CD8-positive, alpha-beta memory T cell (primary cell): ENCODE data around the gene TFDP1. TPM values are rescaled to one million over a fixed set of nuclear protein-coding genes. Genes with fewer than 3 reads are reported as not detected.
"Not testable (repeated sequence)": the region's sequence is repeated elsewhere in the genome, so short reads cannot be mapped to it uniquely, and the experiment has no call there.

Source experiments
- CTCF ChIA-PET: fragments of 350-600 bp; sonication (Branson Sonifier 250); formaldehyde crosslinking; loops from one replicate; lab custom pipeline; 2021; ENCODE audit warnings: antibody characterized with exemption; lab: Charles Lee
- POLR2A ChIA-PET: fragments of 350-600 bp; sonication (Branson Sonifier 250); formaldehyde crosslinking; loops from one replicate; lab custom pipeline; 2021; ENCODE audit warnings: antibody characterized with exemption; lab: Charles Lee
- DNase-seq, 5 donors: peaks; one replicate each; pipeline versions ENCODE4 v3.0.0 to v3.0.0-alpha.2; 2020 to 2022; ENCODE audit warnings: mixed read lengths in 1 of 5
- H3K27ac ChIP-seq: one replicate; pipeline ENCODE4 v1.7.0; 2013; ENCODE audit warnings: low read depth, mild to moderate bottlenecking, low read length, moderate library complexity
- H3K27me3 ChIP-seq: 2 replicates; pipeline ENCODE4 v1.7.0; 2013; ENCODE audit warnings: low read length, mild to moderate bottlenecking; ENCODE audit not compliant: insufficient read depth, poor library complexity, severe bottlenecking
- H3K36me3 ChIP-seq: 2 replicates; pipeline ENCODE4 v1.7.0; 2013; ENCODE audit warnings: mild to moderate bottlenecking, low read length, moderate library complexity; ENCODE audit not compliant: insufficient read depth
- H3K4me1 ChIP-seq: 2 replicates; pipeline ENCODE4 v1.7.0; 2013; ENCODE audit warnings: mild to moderate bottlenecking, low read length, moderate library complexity; ENCODE audit not compliant: insufficient read depth
- H3K4me3 ChIP-seq: 2 replicates; pipeline ENCODE4 v1.7.0; 2013; ENCODE audit warnings: mild to moderate bottlenecking, low read length
- H3K9me3 ChIP-seq: 2 replicates; pipeline ENCODE4 v1.7.0; 2013; ENCODE audit warnings: mild to moderate bottlenecking, low read length
- H3K27ac Mint-ChIP-seq, 8 donors: one replicate each; pipeline ENCODE4 v1.8.0; 2020 to 2021; ENCODE audit warnings: mixed read lengths in 8 of 8, mild to moderate bottlenecking in 6 of 8, inconsistent platforms in 3 of 8, moderate library complexity in 3 of 8
- H3K27me3 Mint-ChIP-seq, 2 donors: one replicate each; pipeline ENCODE4 v1.8.0; 2020 to 2021; ENCODE audit warnings: mixed read lengths in 2 of 2, mild to moderate bottlenecking in 1 of 2, moderate library complexity in 1 of 2
- H3K36me3 Mint-ChIP-seq, 3 donors: one replicate each; pipeline ENCODE4 v1.8.0; 2020 to 2021; ENCODE audit warnings: mixed read lengths in 3 of 3, inconsistent platforms in 1 of 3, mild to moderate bottlenecking in 1 of 3
- H3K4me1 Mint-ChIP-seq, 3 donors: one replicate each; pipeline ENCODE4 v1.8.0; 2020 to 2021; ENCODE audit warnings: mixed read lengths in 3 of 3, inconsistent platforms in 1 of 3, mild to moderate bottlenecking in 1 of 3
- H3K4me3 Mint-ChIP-seq, 7 donors: one replicate each; pipeline ENCODE4 v1.8.0; 2020 to 2021; ENCODE audit warnings: mixed read lengths in 7 of 7, mild to moderate bottlenecking in 6 of 7, moderate library complexity in 4 of 7, inconsistent platforms in 2 of 7
- H3K9me3 Mint-ChIP-seq, 5 donors: one replicate each; pipeline ENCODE4 v1.8.0; 2020 to 2022; ENCODE audit warnings: mixed read lengths in 5 of 5, mild to moderate bottlenecking in 3 of 5, moderate library complexity in 2 of 5, inconsistent platforms in 1 of 5
- polyA plus RNA-seq: library from polyadenylated mRNA; unstranded; fragments of 300-500 nt; fragmentation: Illumina TruSeq; gene quantifications from one replicate; pipeline ENCODE4 v1.2.3, GENCODE V29; 2021
- total RNA-seq, 2 experiments: library from RNA; stranded (reverse); gene quantifications; one replicate each; pipeline ENCODE4 v1.2.3, GENCODE V29; 2021

TFDP1 gene
- total and polyA plus RNA-seq, 3 experiments from 2014 or later, result 59.6 to 184 (median 176) TPM

- Mint-ChIP-seq H3K27ac (peak overlapping the region in 2 of 8 donors; percentile 52), H3K4me3 (peak overlapping the region in 1 of 7 donors; percentile 27), H3K27me3 (no peaks in the 10 kb centered on the region), H3K9me3 (no peaks in the 10 kb centered on the region), H3K36me3 (peaks cover 0 to 23% (median 12%) of the 10 kb centered on the region in 3 donors), H3K4me1 (peaks cover 39 to 48% (median 46%) of the 10 kb centered on the region in 3 donors)
- ChIA-PET CTCF (interaction anchor here (1.3 kb wide), 1 partner anchor 13 kb away, joined by 3 read pairs; no protein-coding TSS in a partner anchor), POLR2A (no interaction called here)
- no peak for DNase-seq
- no peak overlapping the region for H3K27ac ChIP-seq
- H3K4me3 ChIP-seq, result no peak overlapping the region
- no peaks in the 10 kb centered on the region for H3K27me3 ChIP-seq
- peaks cover 32% of the 10 kb centered on the region for H3K4me1 ChIP-seq
- H3K36me3 ChIP-seq, result peaks cover 3% of the 10 kb centered on the region
- H3K9me3 ChIP-seq, result no peaks in the 10 kb centered on the region
Measured at GRCh38 chr13:113589961-113590339, 5.4 kb downstream of the TFDP1 start.

- Mint-ChIP-seq H3K9me3 (no peaks in the 10 kb centered on the region), H3K27ac (peak overlapping the region in 1 of 8 donors; percentile 38), H3K27me3 (no peaks in the 10 kb centered on the region), H3K4me1 (peaks cover 25 to 36% (median 32%) of the 10 kb centered on the region in 3 donors), H3K36me3 (peaks cover 0 to 30% (median 12%) of the 10 kb centered on the region in 3 donors), H3K4me3 (no peak overlapping the region)
- peak in 1 of 5 donors; percentile 23 for DNase-seq
- Histone ChIP-seq H3K27ac (no peak overlapping the region), H3K27me3 (no peaks in the 10 kb centered on the region), H3K4me1 (peaks cover 20% of the 10 kb centered on the region), H3K4me3 (no peak overlapping the region), H3K36me3 (peaks cover 8% of the 10 kb centered on the region), H3K9me3 (no peaks in the 10 kb centered on the region)
- POLR2A ChIA-PET, result no interaction called here
- CTCF ChIA-PET, result no interaction called here
Measured at GRCh38 chr13:113591750-113592149, 7.2 kb downstream of the TFDP1 start.

- H3K27me3 Mint-ChIP-seq, result no peaks in the 10 kb centered on the region
- no peaks in the 10 kb centered on the region for H3K27me3 ChIP-seq
- no peak overlapping the region for H3K4me3 ChIP-seq
- H3K27ac ChIP-seq, result no peak overlapping the region
- peak in 1 of 5 donors; percentile 37 for DNase-seq
- H3K4me1 Mint-ChIP-seq, result peaks cover 18 to 28% (median 24%) of the 10 kb centered on the region in 3 donors
- peak overlapping the region in 1 of 8 donors; percentile 57 for H3K27ac Mint-ChIP-seq
- no peaks in the 10 kb centered on the region for H3K9me3 ChIP-seq
- H3K36me3 ChIP-seq, result peaks cover 8% of the 10 kb centered on the region
- H3K36me3 Mint-ChIP-seq, result peaks cover 0 to 35% (median 11%) of the 10 kb centered on the region in 3 donors
- H3K9me3 Mint-ChIP-seq, result no peaks in the 10 kb centered on the region
- no peak overlapping the region for H3K4me3 Mint-ChIP-seq
- CTCF ChIA-PET, result no interaction called here
- POLR2A ChIA-PET, result no interaction called here
- H3K4me1 ChIP-seq, result peaks cover 12% of the 10 kb centered on the region
Measured at GRCh38 chr13:113592571-113592970, 8.0 kb downstream of the TFDP1 start.

- H3K27me3 Mint-ChIP-seq, H3K27me3 ChIP-seq, POLR2A ChIA-PET, H3K9me3 ChIP-seq, H3K27ac ChIP-seq, H3K4me3 ChIP-seq, H3K4me1 ChIP-seq, H3K36me3 ChIP-seq, H3K27ac Mint-ChIP-seq, H3K4me3 Mint-ChIP-seq, H3K9me3 Mint-ChIP-seq, CTCF ChIA-PET: not testable (repeated sequence)
- Mint-ChIP-seq H3K36me3 (peaks cover 6 to 43% (median 10%) of the 10 kb centered on the region in 3 donors), H3K4me1 (peaks cover 5 to 13% (median 10%) of the 10 kb centered on the region in 3 donors)
- peak in 1 of 5 donors; percentile 12 for DNase-seq
Measured at GRCh38 chr13:113594066-113594821, 9.7 kb downstream of the TFDP1 start.

- DNase-seq, result peak in 1 of 5 donors; percentile 7
- Histone ChIP-seq H3K27ac (no peak overlapping the region), H3K4me3 (no peak overlapping the region), H3K9me3 (no peaks in the 10 kb centered on the region), H3K27me3 (no peaks in the 10 kb centered on the region), H3K4me1 (no peaks in the 10 kb centered on the region), H3K36me3 (peaks cover 8% of the 10 kb centered on the region)
- ChIA-PET POLR2A (no interaction called here), CTCF (interaction anchor here (0.6 kb wide), 1 partner anchor 38 kb away, joined by 3 read pairs; no protein-coding TSS in a partner anchor)
- Mint-ChIP-seq H3K4me1 (peaks cover 5 to 16% (median 10%) of the 10 kb centered on the region in 3 donors), H3K4me3 (no peak overlapping the region), H3K27ac (no peak overlapping the region), H3K36me3 (peaks cover 6 to 40% (median 8%) of the 10 kb centered on the region in 3 donors), H3K9me3 (no peaks in the 10 kb centered on the region), H3K27me3 (no peaks in the 10 kb centered on the region)
Measured at GRCh38 chr13:113595131-113595530, 10.6 kb downstream of the TFDP1 start.

- CTCF ChIA-PET, result no interaction called here
- Histone ChIP-seq H3K4me1 (no peaks in the 10 kb centered on the region), H3K27me3 (no peaks in the 10 kb centered on the region), H3K27ac (no peak overlapping the region), H3K4me3 (no peak overlapping the region), H3K36me3 (peaks cover 8% of the 10 kb centered on the region), H3K9me3 (no peaks in the 10 kb centered on the region)
- Mint-ChIP-seq H3K27ac (no peak overlapping the region), H3K36me3 (peaks cover 6 to 39% (median 9%) of the 10 kb centered on the region in 3 donors), H3K4me3 (no peak overlapping the region), H3K9me3 (no peaks in the 10 kb centered on the region), H3K4me1 (peaks cover 5 to 19% (median 12%) of the 10 kb centered on the region in 3 donors), H3K27me3 (no peaks in the 10 kb centered on the region)
- DNase-seq, result peak in 1 of 5 donors; percentile 30
- POLR2A ChIA-PET, result no interaction called here
Measured at GRCh38 chr13:113596321-113597200, 12.0 kb downstream of the TFDP1 start.

- H3K27me3 ChIP-seq, result no peaks in the 10 kb centered on the region
- peaks cover 8% of the 10 kb centered on the region for H3K36me3 ChIP-seq
- POLR2A ChIA-PET, result no interaction called here
- Mint-ChIP-seq H3K9me3 (no peaks in the 10 kb centered on the region), H3K36me3 (peaks cover 6 to 36% (median 9%) of the 10 kb centered on the region in 3 donors), H3K4me3 (peak overlapping the region in 1 of 7 donors; percentile 54), H3K4me1 (peaks cover 4 to 20% (median 12%) of the 10 kb centered on the region in 3 donors), H3K27me3 (no peaks in the 10 kb centered on the region), H3K27ac (no peak overlapping the region)
- DNase-seq, result peak in 1 of 5 donors; percentile 7
- no peaks in the 10 kb centered on the region for H3K9me3 ChIP-seq
- H3K27ac ChIP-seq, result no peak overlapping the region
- CTCF ChIA-PET, result no interaction called here
- H3K4me1 ChIP-seq, result no peaks in the 10 kb centered on the region
- no peak overlapping the region for H3K4me3 ChIP-seq
Measured at GRCh38 chr13:113597391-113598080, 13.0 kb downstream of the TFDP1 start.
